GM18507 (cell line): ENCODE measurements around the gene DTYMK.
"Not testable (repeated sequence)": the region's sequence is repeated elsewhere in the genome, so short reads cannot be mapped to it uniquely, and the experiment has no call there.

Source experiments
- DNase-seq: peaks from one replicate; pipeline ENCODE4 v3.0.0; 2011; ENCODE audit warnings: low read depth; ENCODE audit not compliant: insufficient read length; ENCODE audit errors: extremely low spot score
- FAIRE-seq: peaks from 2 replicates; lab custom pipeline; 2011; peaks lifted over from hg19 to GRCh38; lab: Jason Lieb, UNC

The DTYMK gene

DNA sequence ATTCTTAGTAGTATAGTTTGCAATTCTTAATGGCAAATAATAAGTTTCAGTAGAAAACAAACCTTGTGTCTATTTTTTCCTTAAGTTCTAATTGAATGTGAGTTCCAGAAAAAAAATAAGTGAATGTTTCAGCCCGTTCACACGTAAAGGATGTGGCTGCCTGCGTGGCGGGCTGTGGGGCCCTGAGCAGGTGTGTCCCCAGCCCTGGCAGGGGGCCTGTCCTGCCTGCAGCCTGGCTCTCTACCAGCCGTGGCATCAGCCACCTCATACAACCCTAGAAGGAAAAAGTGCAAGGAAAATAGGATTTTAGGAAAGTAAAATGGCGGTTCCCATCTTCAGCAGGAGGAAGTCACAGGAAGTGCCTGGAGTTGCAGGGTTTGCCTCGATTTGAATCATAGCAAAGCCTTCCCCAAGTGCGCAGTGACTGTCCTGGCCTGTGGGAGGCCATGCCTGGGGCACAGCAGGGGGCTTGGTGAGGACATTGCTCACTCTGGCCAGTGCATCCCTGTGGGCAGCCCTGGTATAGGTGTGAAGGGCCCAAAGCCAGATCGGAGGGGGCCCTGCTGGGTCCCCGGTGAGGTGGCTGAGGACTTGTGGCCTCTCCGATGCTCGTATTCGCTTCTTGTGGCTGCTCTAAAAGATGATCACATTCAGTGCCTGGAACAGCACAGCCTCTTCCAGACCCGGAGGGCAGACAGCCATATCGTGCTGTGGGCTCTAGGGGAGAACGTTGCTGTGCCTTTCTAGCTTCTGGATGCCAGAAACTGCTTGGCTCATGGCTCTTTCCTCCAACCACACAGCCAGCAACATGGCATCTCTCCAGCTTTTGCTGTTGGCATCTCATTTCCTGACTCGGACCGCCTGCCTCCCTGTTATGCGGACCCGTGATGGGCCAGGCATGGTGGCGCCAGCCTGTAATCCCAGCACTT lies 12.6 kb downstream of the DTYMK start:
- FAIRE-seq = no peak
- DNase-seq = no peak

DNA sequence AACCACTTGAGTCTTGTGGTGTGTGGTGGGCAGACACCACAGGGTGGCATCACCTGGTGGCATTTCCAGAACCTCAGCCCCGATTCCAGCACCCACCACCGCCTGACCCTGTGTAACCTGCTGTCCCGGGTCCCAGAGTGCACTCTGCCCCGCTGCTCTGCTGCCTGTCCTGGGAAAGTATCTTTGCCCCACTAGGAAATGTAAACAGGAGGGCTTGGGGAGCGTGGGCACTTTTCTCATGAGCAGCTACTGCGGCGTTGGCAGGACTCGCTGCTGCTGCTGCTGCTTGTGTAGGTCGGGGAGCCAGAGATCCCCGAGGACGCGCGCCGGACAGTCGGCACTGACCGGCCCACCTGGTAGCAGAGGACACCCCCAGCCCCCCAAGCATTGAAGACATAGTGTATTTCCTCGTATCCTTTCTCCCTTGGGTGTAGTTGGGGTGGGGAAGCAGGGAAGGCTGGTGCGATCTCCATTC lies 13.4 kb downstream of the DTYMK start:
- FAIRE-seq (no peak), DNase-seq (no peak)

DNA sequence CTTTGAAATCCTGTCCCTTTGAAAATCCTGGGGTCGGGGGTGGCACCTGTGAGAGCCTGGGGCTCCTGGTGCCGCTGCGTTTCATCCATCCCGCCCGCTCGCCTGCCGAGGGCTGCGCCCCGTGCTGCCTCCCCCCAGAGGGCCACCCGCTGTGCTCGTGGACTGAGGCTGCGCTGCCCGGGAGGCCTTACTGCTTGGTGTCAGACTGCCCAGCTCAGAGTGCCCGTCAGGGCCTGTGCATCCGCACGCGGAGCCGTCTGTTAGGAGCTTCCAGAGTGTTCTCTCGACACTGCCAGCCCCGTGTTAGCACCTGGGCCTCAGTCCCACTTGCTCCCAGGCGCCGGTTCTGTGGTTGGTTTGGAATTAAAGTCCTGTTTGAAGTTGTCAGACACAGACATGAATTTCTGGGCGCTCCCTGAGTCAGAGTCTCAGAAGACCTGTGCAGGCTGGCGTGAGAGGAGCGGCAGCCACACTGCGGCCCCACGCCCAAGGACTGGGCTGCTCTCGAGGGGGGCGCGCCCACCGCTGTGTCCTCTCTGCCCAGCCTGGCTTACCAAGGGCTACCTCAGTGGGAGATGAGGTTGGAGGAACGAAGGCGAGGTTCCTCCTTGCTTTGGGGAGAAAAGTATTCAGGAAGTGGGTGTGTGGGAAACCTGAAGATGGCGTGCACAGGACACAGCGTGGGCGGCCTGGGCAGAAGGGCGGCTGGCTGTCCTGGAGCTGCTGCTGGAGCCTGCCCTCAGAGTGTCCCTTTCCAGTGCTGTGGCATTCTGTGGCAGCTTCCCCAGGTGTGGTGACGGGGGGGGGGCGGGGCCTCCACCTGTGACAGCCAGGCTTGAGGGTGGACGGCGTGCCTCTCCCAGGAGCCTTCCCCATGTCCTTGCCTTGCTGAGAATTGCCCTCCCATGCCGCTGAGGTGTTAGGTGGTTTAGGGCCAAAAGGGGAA lies 14.1 kb downstream of the DTYMK start:
- DNase-seq = no peak
- FAIRE-seq = no peak

DNA sequence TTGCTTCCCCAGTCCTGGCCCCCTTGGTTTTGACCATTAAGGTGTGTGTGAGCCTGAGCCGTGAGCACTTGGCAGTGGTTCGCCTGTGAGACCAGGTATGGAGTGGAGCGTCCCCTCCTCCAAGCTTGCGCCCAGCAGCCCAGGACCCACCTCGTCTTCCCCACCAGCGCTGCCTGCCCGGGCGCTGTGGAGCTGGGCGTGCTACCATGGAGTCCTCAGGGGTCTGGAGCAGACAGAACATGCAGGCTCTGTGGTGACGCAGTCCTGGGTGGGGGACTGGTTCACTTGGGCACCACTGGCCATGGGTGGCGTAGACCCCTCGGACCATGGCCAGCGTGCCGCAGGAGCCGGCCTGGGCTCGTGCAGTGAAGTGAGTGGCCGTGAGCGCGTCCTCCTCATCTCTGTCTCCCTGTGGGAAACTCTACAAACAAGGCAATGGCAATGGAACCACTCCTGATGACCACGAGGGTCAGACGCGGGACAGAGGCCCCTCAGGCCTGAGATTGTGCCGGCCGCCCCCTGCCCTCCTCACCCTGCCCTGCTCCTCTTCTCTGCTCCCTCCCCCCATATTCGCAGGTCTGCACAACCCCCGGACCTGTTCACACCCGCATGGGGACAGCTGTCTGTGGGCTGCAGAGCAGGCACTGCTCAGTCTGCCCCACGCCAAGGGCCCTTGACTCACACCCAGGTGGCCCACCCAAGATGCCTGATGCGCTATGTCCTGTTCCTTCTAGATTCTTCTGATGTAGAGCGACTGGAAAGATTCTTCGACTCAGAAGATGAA lies 15.0 kb downstream of the DTYMK start:
- DNase-seq = no peak
- FAIRE-seq = no peak

DNA sequence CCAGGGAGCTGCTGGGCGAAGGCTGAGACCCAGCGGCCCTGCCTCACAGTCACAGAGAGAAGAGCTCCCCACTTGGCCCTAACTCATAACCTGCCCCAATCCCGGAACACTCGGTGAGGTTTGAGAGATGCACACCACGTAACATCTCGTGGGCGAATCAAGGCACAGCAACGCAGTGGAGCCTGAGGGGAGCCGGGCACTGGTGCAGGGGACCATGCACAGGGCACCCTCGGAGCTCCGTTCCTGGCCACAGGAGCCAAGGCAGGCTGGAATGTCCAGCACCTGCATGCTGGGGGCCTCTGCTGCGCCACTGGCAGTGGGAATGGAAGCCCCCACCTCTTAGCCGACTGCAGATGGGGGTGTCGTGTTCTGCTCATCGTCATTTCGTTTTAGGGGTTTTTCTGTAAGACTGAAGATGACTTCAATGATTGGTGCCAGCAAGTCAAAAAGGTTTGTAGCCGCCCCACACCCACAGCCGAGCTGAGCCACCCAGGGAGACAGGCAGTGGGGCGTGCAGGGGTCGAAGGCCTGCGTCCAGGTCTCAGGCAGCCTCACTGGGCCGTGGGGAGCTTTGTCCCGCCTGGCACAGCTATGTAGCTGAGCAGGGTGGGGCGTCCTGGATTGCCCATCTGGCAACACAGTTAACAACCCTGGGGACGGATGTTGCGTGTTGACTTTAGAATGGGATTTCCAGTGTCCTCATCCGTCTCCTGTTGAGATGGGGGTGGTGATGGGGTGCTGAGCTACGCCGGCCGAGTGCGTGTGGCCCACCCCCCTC lies 16.1 kb downstream of the DTYMK start:
- FAIRE-seq (no peak), DNase-seq (no peak)

DNA sequence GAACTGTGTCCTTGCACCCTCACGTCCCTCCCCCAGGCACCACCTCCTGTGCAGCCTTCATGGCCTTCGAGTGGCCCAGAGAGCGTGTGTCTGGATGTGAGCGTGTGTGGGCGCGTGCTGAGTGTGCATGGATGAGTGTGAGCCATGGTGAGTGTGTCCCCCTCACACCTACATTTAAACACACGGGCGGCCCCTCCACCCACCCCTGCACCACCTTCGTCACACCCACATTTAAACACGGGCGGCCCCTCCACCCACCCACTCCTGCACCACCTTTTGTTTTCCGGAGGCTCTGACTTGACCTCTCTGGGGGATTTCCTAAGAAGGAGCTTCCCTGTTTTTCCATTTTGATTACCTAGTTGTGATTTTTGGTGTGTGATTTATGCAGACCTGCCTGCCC lies 17.8 kb downstream of the DTYMK start:
- DNase-seq = no peak

DNA sequence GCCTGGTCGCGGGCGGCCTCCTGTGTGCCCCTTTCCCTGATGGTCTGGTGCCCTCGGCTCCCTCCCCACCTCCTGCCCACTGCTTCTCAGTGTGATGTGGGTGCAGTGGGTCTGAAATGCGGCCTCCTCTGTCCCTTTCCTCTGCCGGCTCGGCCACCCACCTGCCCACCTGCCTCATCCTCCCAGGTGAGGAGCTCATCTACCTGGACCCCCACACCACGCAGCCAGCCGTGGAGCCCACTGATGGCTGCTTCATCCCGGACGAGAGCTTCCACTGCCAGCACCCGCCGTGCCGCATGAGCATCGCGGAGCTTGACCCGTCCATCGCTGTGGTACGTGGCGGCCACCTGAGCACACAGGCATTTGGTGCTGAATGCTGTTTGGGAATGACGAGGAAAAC lies 18.3 kb downstream of the DTYMK start:
- FAIRE-seq (no peak), DNase-seq (no peak)

More for the DNA sequence above, 17.8 kb downstream of the DTYMK start:
- FAIRE-seq = no peak

DNA sequence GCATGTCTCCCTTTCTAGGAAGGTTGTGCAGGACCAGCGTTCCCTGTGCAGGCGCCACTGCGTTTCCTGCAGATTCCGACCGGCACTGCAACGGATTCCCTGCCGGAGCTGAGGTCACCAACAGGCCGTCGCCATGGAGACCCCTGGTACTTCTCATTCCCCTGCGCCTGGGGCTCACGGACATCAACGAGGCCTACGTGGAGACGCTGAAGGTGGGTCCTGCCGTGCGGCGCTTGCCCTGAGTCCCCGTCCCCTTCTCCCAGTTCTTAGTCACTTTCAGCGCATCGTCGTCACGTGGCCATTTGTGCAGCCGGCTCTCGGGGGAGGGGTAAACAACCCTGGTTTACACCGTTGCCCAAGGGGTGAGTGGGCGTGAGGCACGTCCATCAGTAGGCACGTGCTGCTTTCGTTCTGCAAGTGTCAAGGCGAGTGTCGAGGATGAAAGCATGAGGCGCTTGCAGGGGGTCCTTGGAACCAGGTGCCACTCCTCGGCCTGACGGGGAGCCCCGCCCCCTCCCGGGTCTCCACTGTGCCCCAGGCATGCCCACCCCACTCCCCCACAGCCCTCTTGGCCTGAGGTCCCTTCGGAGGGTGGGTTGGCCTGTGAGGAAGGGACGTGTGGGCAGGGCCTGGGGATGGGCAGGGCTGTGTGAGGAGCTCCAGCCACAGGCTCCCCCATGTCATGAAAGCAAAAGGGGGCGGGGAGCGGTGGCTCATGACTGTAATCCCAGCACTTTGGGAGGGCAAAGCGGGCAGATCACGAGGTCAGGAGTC lies 19.8 kb downstream of the DTYMK start:
- FAIRE-seq = no peak
- DNase-seq = no peak

DNA sequence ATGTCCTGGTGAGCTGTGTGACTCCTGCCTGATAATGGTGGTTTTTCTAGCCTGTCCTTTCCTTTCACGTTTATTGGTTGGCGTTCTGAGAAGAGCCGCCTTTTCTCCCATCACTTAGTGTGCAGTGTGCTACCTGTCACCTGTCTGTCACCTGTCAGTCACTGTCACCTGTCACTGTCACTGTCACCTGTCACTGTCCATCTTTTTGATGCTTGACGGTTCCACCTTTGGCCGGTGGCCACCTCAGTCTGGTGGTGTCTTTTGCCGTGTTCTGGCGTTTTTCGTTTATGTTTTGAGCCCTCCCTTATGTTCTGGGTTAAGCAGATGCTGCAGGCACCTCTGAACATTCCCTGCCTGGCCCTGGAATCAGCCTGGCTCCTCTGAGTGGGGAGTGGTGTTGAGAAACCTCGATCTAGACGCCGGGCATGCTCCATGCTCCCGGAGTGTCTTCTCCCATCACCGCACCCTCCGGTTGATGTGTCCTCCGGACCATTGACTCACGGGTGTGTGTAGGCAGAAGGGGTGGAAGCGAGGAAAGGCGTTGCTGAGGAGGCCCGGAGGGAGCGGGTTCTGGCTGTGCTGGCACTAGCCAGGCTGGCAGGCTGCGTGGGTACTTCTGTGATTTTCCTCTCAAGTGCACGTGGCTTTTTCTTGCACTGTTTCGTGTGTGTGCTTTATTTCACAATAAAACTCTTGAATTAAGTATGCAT lies 20.7 kb downstream of the DTYMK start:
- DNase-seq = no peak

DNA sequence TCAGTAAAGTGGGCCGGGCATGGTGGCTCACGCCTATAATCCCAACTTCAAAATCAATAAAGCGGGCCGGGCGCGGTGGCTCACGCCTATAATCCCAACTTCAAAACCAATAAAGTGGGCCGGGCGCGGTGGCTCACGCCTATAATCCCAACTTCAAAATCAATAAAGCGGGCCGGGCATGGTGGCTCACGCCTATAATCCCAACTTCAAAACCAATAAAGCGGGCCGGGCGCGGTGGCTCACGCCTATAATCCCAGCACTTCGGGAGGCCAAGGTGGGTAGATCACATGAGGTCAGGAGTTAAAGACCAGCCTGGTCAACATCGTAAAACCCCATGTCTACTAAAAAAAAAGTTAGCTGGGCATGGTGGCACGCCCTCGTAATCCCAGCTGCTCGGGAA lies 23.9 kb downstream of the DTYMK start:
- not testable (repeated sequence) for DNase-seq, FAIRE-seq

More for the DNA sequence above, 20.7 kb downstream of the DTYMK start:
- no peak for FAIRE-seq

DNA sequence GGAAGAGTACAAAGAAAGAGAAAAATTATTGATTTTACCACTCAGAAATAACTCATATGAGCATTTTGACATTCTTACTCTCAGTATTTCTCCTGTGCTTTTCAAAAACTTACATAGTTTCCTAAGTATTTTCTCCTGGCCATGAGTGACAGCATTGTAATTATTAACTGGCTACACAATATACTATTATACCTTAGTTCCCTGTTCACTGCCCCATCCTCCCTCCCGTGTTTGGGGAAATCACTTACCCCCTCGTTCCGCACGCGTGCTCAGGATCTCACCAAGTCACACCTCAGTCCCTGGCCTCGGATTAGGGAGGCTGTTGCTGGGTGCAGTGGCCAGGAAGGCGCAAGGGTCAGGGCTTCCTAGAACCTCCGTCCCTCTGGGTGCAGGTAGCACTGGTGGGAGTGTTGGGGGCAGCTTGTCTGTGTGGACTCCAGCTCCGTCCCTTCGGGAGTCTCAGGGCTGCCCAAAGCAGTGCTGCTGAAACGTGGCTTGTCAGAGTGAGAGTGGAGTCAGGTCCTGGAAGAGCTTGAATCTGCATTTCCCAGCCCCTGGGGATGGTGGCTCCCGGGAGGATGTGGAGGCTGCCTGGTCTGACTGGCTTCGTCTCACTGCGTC lies 25.9 kb downstream of the DTYMK start:
- FAIRE-seq = no peak

DNA sequence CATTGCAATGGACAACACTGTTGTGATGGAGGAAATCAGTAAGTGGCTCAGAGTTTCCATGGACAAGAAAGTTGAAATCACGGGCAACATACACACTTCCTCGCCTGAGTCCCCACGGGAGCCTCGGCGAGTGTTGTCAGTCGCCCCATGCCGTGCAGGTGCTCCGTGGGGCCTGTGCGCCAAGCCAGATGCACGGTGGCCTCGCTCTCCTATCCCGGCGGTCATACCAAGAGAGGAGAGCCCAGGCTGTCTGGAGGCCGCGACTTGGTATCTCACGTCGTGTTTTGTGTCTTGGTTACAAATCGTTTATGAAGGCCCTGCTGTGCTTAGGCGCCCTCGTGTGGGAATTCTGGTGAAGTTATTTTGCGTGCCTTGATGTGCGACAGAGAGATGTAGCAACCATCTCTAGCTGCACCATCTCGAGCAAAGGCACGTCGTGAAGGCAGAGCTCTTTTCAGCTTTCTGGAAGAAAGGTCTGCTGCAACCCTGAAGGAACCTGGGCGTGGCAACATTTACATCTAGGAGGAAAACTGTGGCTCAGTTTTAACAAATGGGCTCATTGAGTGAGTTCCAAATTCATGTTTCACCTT lies 27.4 kb downstream of the DTYMK start:
- FAIRE-seq = peak; percentile 15
- no peak for DNase-seq

More for the DNA sequence above, 25.9 kb downstream of the DTYMK start:
- DNase-seq = no peak

DNA sequence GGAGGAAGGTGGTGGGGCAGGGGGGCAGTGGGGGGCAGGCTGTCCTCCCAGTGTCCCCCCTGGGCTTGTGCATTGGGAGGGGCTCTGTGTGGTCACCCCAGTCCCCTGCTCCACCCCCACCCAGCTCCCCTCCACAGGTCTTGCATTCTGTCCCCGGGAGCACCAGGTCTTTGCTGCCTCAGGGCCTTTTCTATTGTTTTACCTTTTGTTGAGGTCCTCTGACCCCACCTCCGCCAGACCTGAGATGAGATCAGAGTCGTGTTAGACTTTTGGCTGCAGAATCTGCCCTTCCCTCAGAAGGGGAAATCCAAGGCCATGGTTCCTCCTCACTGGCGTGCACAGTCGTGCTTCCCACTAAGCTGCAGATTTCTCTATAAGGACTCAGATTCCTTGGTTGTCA lies 28.3 kb downstream of the DTYMK start:
- DNase-seq (no peak), FAIRE-seq (no peak)

DNA sequence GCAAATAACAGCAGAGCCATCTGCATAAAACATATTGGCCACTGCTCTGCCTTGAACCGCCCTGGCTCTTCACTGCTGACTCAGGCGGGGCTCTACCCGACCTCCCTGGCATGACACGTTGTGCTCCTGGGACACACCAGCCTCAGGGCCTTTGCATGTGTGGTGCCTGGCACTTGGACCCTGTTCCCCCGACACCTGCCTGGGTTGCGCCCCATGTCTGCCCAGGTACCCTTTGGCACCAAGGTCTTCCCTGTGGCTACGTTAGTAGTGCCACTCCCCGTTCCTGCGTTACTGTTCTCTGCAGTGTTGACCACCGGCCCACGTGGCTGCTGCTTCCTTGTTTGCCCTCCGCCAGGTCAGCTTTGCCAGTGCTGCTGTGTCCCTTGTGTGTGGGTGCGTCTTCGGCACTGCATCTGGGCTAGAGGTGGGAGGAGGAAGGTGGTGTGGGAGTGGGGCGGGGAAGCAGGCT lies 28.8 kb downstream of the DTYMK start:
- DNase-seq = no peak
- FAIRE-seq = no peak

DNA sequence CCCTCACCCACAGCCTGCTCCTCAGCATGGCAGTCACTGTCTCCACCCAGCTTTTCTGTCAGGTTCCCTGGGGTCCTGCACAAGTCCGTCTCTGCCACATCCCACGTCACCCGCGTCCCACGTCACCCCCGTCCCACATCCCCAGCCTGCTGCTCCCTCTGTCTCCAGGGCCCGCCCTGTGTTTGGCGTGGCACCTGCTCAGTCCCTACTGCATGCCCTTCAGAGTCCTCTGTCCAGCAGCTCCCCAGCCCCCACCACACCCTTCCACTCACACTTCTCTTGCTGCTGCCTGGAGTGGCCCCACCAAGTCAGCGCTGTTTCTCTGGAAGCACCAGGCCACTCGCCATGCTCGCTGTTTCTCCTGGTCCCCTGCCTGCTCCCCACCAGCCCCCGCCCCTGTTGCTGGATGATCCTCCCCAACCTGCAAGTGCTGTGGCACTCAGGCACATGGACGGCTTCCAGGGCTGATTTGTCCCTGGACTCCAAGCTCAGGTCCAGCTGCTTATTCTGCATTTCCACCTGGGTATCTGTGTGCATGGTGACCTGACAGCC lies 30.3 kb downstream of the DTYMK start:
- FAIRE-seq = no peak

DNA sequence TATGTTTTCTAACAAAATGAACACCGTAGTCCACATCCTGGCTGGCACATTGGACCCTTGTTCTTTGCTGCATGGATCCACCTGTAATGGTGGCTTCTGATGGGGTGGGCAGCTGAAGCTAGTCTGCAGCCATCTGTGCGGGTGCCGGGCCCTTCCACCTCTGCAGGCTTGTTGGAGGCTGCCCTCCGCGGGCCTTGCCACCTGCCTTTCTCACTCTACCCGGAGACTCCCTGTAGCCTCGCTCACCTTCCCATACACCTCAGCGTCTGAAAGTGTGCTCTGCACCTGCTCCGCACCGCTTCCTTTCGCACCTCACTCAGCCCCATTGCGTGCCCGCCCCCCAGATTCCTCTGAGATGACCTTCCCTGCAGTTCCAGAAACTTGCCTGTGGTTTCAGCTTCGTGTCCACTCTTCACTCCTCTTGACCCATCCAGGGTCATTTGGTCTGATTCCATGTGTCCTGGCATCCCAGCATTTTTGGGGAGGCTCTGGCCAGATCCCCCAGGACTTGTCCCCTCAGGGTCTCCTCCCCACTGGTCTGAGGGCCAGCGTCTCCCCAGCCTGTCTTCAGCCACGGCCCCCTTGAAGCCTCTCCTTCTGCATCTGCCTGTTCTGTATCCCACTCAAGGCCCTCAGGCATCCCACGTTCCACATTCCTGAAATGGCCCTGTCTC lies 31.0 kb downstream of the DTYMK start:
- no peak for FAIRE-seq
- no peak for DNase-seq

More for the DNA sequence above, 30.3 kb downstream of the DTYMK start:
- no peak for DNase-seq
